Prostate gland (tissue), 2 donors: Measurements from ENCODE around the gene LCE2C. TPM values are rescaled to one million over a fixed set of nuclear protein-coding genes. Genes with fewer than 3 reads are reported as not detected.

ENCODE experiments used
- DNase-seq: peaks from one replicate; pipeline ENCODE4 v3.0.0-alpha.2; 2019; ENCODE audit warnings: low spot score
- H3K27ac ChIP-seq, 2 donors: fragments of 200-600 bp; sonication (generic); 2 replicates each; pipeline ENCODE4 v1.5.1; 2017 to 2019
- H3K27me3 ChIP-seq: fragments of 200-600 bp; sonication (generic); replicated peaks from 2 replicates; pipeline ENCODE4 v1.5.1; 2019; ENCODE audit not compliant: insufficient read depth
- H3K36me3 ChIP-seq, 2 donors: fragments of 200-600 bp; sonication (generic); 1 replicate in 1 of 2; 2 replicates in 1 of 2; pipeline versions ENCODE4 v1.5.1 to v1.8.1; 2017 to 2019
- H3K4me1 ChIP-seq: fragments of 200-600 bp; sonication (generic); replicated peaks from 2 replicates; pipeline ENCODE4 v1.5.1; 2019
- H3K4me3 ChIP-seq, 2 donors: fragments of 200-600 bp; sonication (generic); 2 replicates each; pipeline ENCODE4 v1.5.1; 2017 to 2019
- H3K9me3 ChIP-seq: fragments of 200-600 bp; sonication (generic); 2 replicates; pipeline ENCODE4 v1.5.1; 2017
- CTCF ChIP-seq, 4 experiments: fragments of 200-600 bp in 2 of 4; fragments of 450-650 bp in 2 of 4; sonication (generic) in 2 of 4; IDR thresholded peaks; 1 replicate in 3 of 4; 2 replicates in 1 of 4; pipeline ENCODE4 v1.5.1; 2016 to 2019; ENCODE audit warnings: antibody characterized with exemption in 4 of 4, mild to moderate bottlenecking in 2 of 4, moderate library complexity in 2 of 4
- POLR2A ChIP-seq: fragments of 450-650 bp; IDR thresholded peaks from one replicate; pipeline ENCODE4 v1.6.1; 2016; ENCODE audit warnings: antibody characterized with exemption, mild to moderate bottlenecking
- POLR2AphosphoS5 ChIP-seq: sonication (generic); formaldehyde crosslinking; IDR thresholded peaks from one replicate; pipeline ENCODE4 v1.6.1; 2017; ENCODE audit warnings: antibody characterized with exemption
- WGBS: methylation state at CpG from one replicate; pipeline ENCODE4 v1.1.5; 2018; 5-methylcytosine and 5-hydroxymethylcytosine counted together
- intact Hi-C: fragments of 100-400 bp; cut with DNase I; formaldehyde crosslinking; loops from one replicate; pipeline ENCODE4 v1.14.2; 2022
- total RNA-seq, 2 donors: library from RNA; depleted of rRNA; stranded (reverse); fragments of >200 nt; gene quantifications; one replicate each; pipeline ENCODE4 v1.1.0, GENCODE V29; 2016

LCE2C gene
- total RNA-seq, 2 donors from 2014 or later: 1.8 TPM; not detected in 1

GRCh38 chr1:152646656-152647055, 28.4 kb upstream of the LCE2C start:
- Histone ChIP-seq H3K4me3 (no peak overlapping the region), H3K9me3 (no peaks in the 10 kb centered on the region)
- intact Hi-C loops: no loop called here

GRCh38 chr1:152654110-152654509, 21.0 kb upstream of the LCE2C start:
- DNase-seq: no peak

More at GRCh38 chr1:152646656-152647055, 28.4 kb upstream of the LCE2C start:
- H3K4me1 ChIP-seq: no peaks in the 10 kb centered on the region
- H3K27me3 ChIP-seq: no peaks in the 10 kb centered on the region
- H3K36me3 ChIP-seq: no peaks in the 10 kb centered on the region
- H3K27ac ChIP-seq: no peak overlapping the region
- no peak for TF ChIP-seq POLR2AphosphoS5
- TF ChIP-seq POLR2A: no peak
- TF ChIP-seq CTCF (IDR thresholded peaks at IDR 0.05): no peak
- DNase-seq: no peak

GRCh38 chr1:152656459-152656858, 18.6 kb upstream of the LCE2C start:
- H3K4me3 ChIP-seq: no peak overlapping the region
- no peaks in the 10 kb centered on the region for H3K36me3 ChIP-seq
- WGBS: 81% methylated on average over 2 of the region's 2 CpGs
- DNase-seq: no peak
- no peaks in the 10 kb centered on the region for H3K4me1 ChIP-seq
- H3K27me3 ChIP-seq: no peaks in the 10 kb centered on the region
- no peaks in the 10 kb centered on the region for H3K9me3 ChIP-seq
- intact Hi-C loops: no loop called here
- TF ChIP-seq POLR2A (no peak), CTCF (IDR thresholded peaks at IDR 0.05) (no peak), POLR2AphosphoS5 (no peak)
- H3K27ac ChIP-seq: no peak overlapping the region

More at GRCh38 chr1:152654110-152654509, 21.0 kb upstream of the LCE2C start:
- Histone ChIP-seq H3K36me3 (no peaks in the 10 kb centered on the region), H3K9me3 (no peaks in the 10 kb centered on the region), H3K27me3 (no peaks in the 10 kb centered on the region), H3K4me1 (no peaks in the 10 kb centered on the region), H3K27ac (no peak overlapping the region), H3K4me3 (no peak overlapping the region)
- intact Hi-C loops: no loop called here
- 29% methylated on average over 10 of the region's 10 CpGs for WGBS
- TF ChIP-seq POLR2A: no peak
- no peak for TF ChIP-seq CTCF (IDR thresholded peaks at IDR 0.05)
- no peak for TF ChIP-seq POLR2AphosphoS5

- Histone ChIP-seq H3K9me3 (no peaks in the 10 kb centered on the region), H3K27ac (no peak overlapping the region), H3K4me1 (no peaks in the 10 kb centered on the region), H3K27me3 (no peaks in the 10 kb centered on the region), H3K4me3 (no peak overlapping the region), H3K36me3 (no peaks in the 10 kb centered on the region)
- intact Hi-C loops: no loop called here
- 77% methylated on average over 4 of the region's 4 CpGs for WGBS
- no peak for DNase-seq
- TF ChIP-seq CTCF (IDR thresholded peaks at IDR 0.05) (no peak), POLR2A (no peak), POLR2AphosphoS5 (no peak)
These were observed 17.4 kb upstream of the LCE2C start for GRCh38 chr1:152657677-152658076.

- Histone ChIP-seq H3K9me3 (no peaks in the 10 kb centered on the region), H3K27me3 (no peaks in the 10 kb centered on the region), H3K4me1 (no peaks in the 10 kb centered on the region), H3K27ac (no peak overlapping the region), H3K36me3 (no peaks in the 10 kb centered on the region), H3K4me3 (no peak overlapping the region)
- intact Hi-C loops: no loop called here
- TF ChIP-seq POLR2AphosphoS5 (no peak), POLR2A (no peak), CTCF (IDR thresholded peaks at IDR 0.05) (no peak)
- 89% methylated on average over 3 of the region's 3 CpGs for WGBS
- DNase-seq: no peak
These were observed 16.4 kb upstream of the LCE2C start for GRCh38 chr1:152658649-152659048.
